Loucy (cell line): Measurements from ENCODE around the gene NCOR1.
"Not testable (repeated sequence)": the region's sequence is repeated elsewhere in the genome, so short reads cannot be mapped to it uniquely, and the experiment has no call there.

ENCODE experiments used
- H2AFZ ChIP-seq: fragments of 200-600 bp; sonication (generic); 2 replicates; pipeline ENCODE4 v1.6.0; 2016; ENCODE audit warnings: antibody characterized with exemption, mild to moderate bottlenecking, low read length, moderate library complexity
- H3F3A ChIP-seq: fragments of 200-600 bp; 2 replicates; pipeline ENCODE4 v1.6.0; 2016; ENCODE audit warnings: antibody characterized with exemption, low read depth, mild to moderate bottlenecking
- H3K27me3 ChIP-seq: fragments of 200-600 bp; sonication (generic); 2 replicates; pipeline ENCODE4 v1.6.1; 2014; ENCODE audit warnings: low read length, mild to moderate bottlenecking; ENCODE audit not compliant: insufficient read depth, poor library complexity, severe bottlenecking
- H3K36me3 ChIP-seq: fragments of 200-600 bp; sonication (generic); 2 replicates; pipeline ENCODE4 v1.6.1; 2016; ENCODE audit warnings: low read length; ENCODE audit not compliant: insufficient read depth
- H3K4me1 ChIP-seq: fragments of 200-600 bp; sonication (generic); 2 replicates; pipeline ENCODE4 v1.5.1; 2014; ENCODE audit warnings: low read length, mild to moderate bottlenecking; ENCODE audit not compliant: insufficient read depth, poor library complexity, severe bottlenecking
- H3K4me2 ChIP-seq: fragments of 200-600 bp; sonication (generic); 2 replicates; pipeline ENCODE4 v1.6.0; 2014; ENCODE audit warnings: antibody characterized with exemption, low read length, low read depth, mild to moderate bottlenecking; ENCODE audit not compliant: poor library complexity, severe bottlenecking
- H3K4me3 ChIP-seq: fragments of 200-600 bp; sonication (generic); 2 replicates; pipeline ENCODE4 v1.5.1; 2014; ENCODE audit warnings: low read length, mild to moderate bottlenecking, mixed read lengths; ENCODE audit not compliant: poor library complexity, severe bottlenecking
- H3K79me2 ChIP-seq: fragments of 200-600 bp; sonication (generic); 2 replicates; pipeline ENCODE4 v1.6.1; 2014; ENCODE audit warnings: low read length; ENCODE audit not compliant: insufficient read depth
- H3K9ac ChIP-seq: fragments of 200-600 bp; sonication (generic); 2 replicates; pipeline ENCODE4 v1.6.0; 2014; ENCODE audit warnings: mild to moderate bottlenecking, low read depth, low read length, moderate library complexity; ENCODE audit not compliant: poor library complexity, severe bottlenecking
- H3K9me2 ChIP-seq: fragments of 200-600 bp; sonication (generic); replicated peaks from 2 replicates; pipeline ENCODE4 v1.6.1; 2016; ENCODE audit warnings: low read depth, low read length, mixed read lengths
- H3K9me3 ChIP-seq: fragments of 200-600 bp; sonication (generic); 2 replicates; pipeline ENCODE4 v1.6.1; 2014; ENCODE audit warnings: mild to moderate bottlenecking, antibody characterized with exemption, low read length, low read depth; ENCODE audit not compliant: insufficient read depth
- H4K20me1 ChIP-seq: fragments of 200-600 bp; sonication (generic); 2 replicates; pipeline ENCODE4 v1.6.0; 2014; ENCODE audit warnings: antibody characterized with exemption, low read length, mild to moderate bottlenecking; ENCODE audit not compliant: insufficient read depth, poor library complexity, severe bottlenecking
- CTCF ChIP-seq: fragments of 200-600 bp; sonication (generic); conservative IDR thresholded peaks from 2 replicates; pipeline ENCODE4 v1.5.1; 2014; ENCODE audit warnings: mild to moderate bottlenecking, antibody characterized with exemption, low read length
- EZH2phosphoT487 ChIP-seq: fragments of 200-600 bp; IDR thresholded peaks from 2 replicates; pipeline ENCODE4 v1.6.1; 2018; ENCODE audit warnings: antibody characterized with exemption, mild to moderate bottlenecking, moderate library complexity, borderline replicate concordance

NCOR1 gene

GRCh38 chr17:16241906-16242399, 26.6 kb upstream of the NCOR1 start:
- no peaks in the 10 kb centered on the region for H3K79me2 ChIP-seq
- TF ChIP-seq EZH2phosphoT487 (no peak), CTCF (no peak)
- H2AFZ ChIP-seq: no peak overlapping the region
- no peaks in the 10 kb centered on the region for H3K9me2 ChIP-seq
- no peaks in the 10 kb centered on the region for H3K9me3 ChIP-seq
- no peak overlapping the region for H3K4me3 ChIP-seq
- H3F3A ChIP-seq: no peaks in the 10 kb centered on the region
- H3K4me1 ChIP-seq: no peaks in the 10 kb centered on the region
- no peaks in the 10 kb centered on the region for H4K20me1 ChIP-seq
- no peaks in the 10 kb centered on the region for H3K36me3 ChIP-seq
- no peak overlapping the region for H3K9ac ChIP-seq
- no peak overlapping the region for H3K4me2 ChIP-seq
- H3K27me3 ChIP-seq: no peaks in the 10 kb centered on the region

- H3K9me3 ChIP-seq: no peaks in the 10 kb centered on the region
- no peaks in the 10 kb centered on the region for H3F3A ChIP-seq
- no peak overlapping the region for H3K9ac ChIP-seq
- H3K4me3 ChIP-seq: no peak overlapping the region
- no peaks in the 10 kb centered on the region for H3K27me3 ChIP-seq
- TF ChIP-seq CTCF: no peak
- no peak for TF ChIP-seq EZH2phosphoT487
- H3K36me3 ChIP-seq: no peaks in the 10 kb centered on the region
- no peaks in the 10 kb centered on the region for H3K79me2 ChIP-seq
- no peaks in the 10 kb centered on the region for H4K20me1 ChIP-seq
- H2AFZ ChIP-seq: no peak overlapping the region
- peaks cover 3% of the 10 kb centered on the region for H3K4me1 ChIP-seq
- no peak overlapping the region for H3K4me2 ChIP-seq
- no peaks in the 10 kb centered on the region for H3K9me2 ChIP-seq
Observed at GRCh38 chr17:16239931-16240330, 24.6 kb upstream of the NCOR1 start.

GRCh38 chr17:16232391-16232790, 17.1 kb upstream of the NCOR1 start:
- Histone ChIP-seq H3K79me2 (no peaks in the 10 kb centered on the region), H3K4me1 (peaks cover 14% of the 10 kb centered on the region)
- TF ChIP-seq EZH2phosphoT487 (no peak), CTCF (no peak)

GRCh38 chr17:16229912-16230561, 14.7 kb upstream of the NCOR1 start:
- H3K27me3 ChIP-seq, H3K9me3 ChIP-seq, H3F3A ChIP-seq, H3K36me3 ChIP-seq, H3K9me2 ChIP-seq, H4K20me1 ChIP-seq, H3K79me2 ChIP-seq: not testable (repeated sequence)
- Histone ChIP-seq H3K4me2 (peak overlapping the region; percentile 56), H2AFZ (peak overlapping the region; percentile 23), H3K9ac (peak overlapping the region; percentile 9), H3K4me1 (peaks cover 11% of the 10 kb centered on the region), H3K4me3 (peak overlapping the region; percentile 30)

More at GRCh38 chr17:16232391-16232790, 17.1 kb upstream of the NCOR1 start:
- no peak overlapping the region for H3K4me2 ChIP-seq
- no peak overlapping the region for H2AFZ ChIP-seq
- no peak overlapping the region for H3K9ac ChIP-seq
- H3F3A ChIP-seq: no peaks in the 10 kb centered on the region
- H3K27me3 ChIP-seq: no peaks in the 10 kb centered on the region
- H3K9me3 ChIP-seq: no peaks in the 10 kb centered on the region
- no peaks in the 10 kb centered on the region for H4K20me1 ChIP-seq
- no peaks in the 10 kb centered on the region for H3K9me2 ChIP-seq
- H3K4me3 ChIP-seq: no peak overlapping the region
- H3K36me3 ChIP-seq: no peaks in the 10 kb centered on the region
